CD14-positive monocyte (primary cell): ENCODE measurements around the gene KMT2C. TPM values are rescaled to one million over a fixed set of nuclear protein-coding genes. Genes with fewer than 3 reads are reported as not detected.
A peak's percentile ranks its signal among the peaks of the same experiment; 100 is the strongest.

Source experiments
- DNase-seq, 3 donors: peaks; one replicate each; pipeline ENCODE4 v3.0.0-alpha.2; 2011 to 2022
- H2AFZ ChIP-seq: 2 replicates; pipeline ENCODE4 v1.6.0; 2012; ENCODE audit warnings: mild to moderate bottlenecking, low read depth, low read length, inconsistent platforms; ENCODE audit not compliant: insufficient read depth, poor library complexity, severe bottlenecking
- H3K27ac ChIP-seq, 2 donors: 1 replicate in 1 of 2; 2 replicates in 1 of 2; pipeline ENCODE4 v1.5.1; 2012 to 2013; ENCODE audit warnings: low read length in 2 of 2, control low read depth in 1 of 2, inconsistent platforms in 1 of 2, low read depth in 1 of 2, mild to moderate bottlenecking in 1 of 2
- H3K27me3 ChIP-seq, 2 donors: one replicate each; pipeline versions ENCODE4 v1.6.0 to v1.6.1; 2011 to 2013; ENCODE audit warnings: low read length in 2 of 2; ENCODE audit not compliant: control insufficient read depth in 2 of 2, insufficient read depth in 2 of 2
- H3K36me3 ChIP-seq, 2 donors: replicated peaks in 1 of 2; 1 replicate in 1 of 2; 2 replicates in 1 of 2; pipeline versions ENCODE4 v1.5.1 to v1.6.1; 2012 to 2013; ENCODE audit warnings: low read length in 2 of 2, control low read depth in 1 of 2, inconsistent platforms in 1 of 2, mild to moderate bottlenecking in 1 of 2; ENCODE audit not compliant: insufficient read depth in 2 of 2, control insufficient read depth in 1 of 2
- H3K4me1 ChIP-seq, 2 donors: 1 replicate in 1 of 2; 2 replicates in 1 of 2; pipeline versions ENCODE4 v1.5.1 to v1.6.1; 2012 to 2013; ENCODE audit warnings: low read length in 2 of 2, control low read depth in 1 of 2, inconsistent platforms in 1 of 2, mild to moderate bottlenecking in 1 of 2, moderate library complexity in 1 of 2; ENCODE audit not compliant: insufficient read depth in 2 of 2, control insufficient read depth in 1 of 2
- H3K4me2 ChIP-seq: replicated peaks from 2 replicates; pipeline ENCODE3; 2012; ENCODE audit warnings: low read length, moderate library complexity, mild to moderate bottlenecking; ENCODE audit not compliant: poor library complexity, severe bottlenecking; ENCODE audit errors: extremely low read depth
- H3K4me3 ChIP-seq, 3 experiments: fragments of 200-600 bp in 1 of 3; sonication (generic) in 1 of 3; replicated peaks in 1 of 3; 1 replicate in 2 of 3; 2 replicates in 1 of 3; pipeline ENCODE4 v1.5.1; 2011 to 2013; ENCODE audit warnings: low read length in 3 of 3, mild to moderate bottlenecking in 3 of 3, control low read depth in 2 of 3, low read depth in 2 of 3, inconsistent platforms in 1 of 3, moderate library complexity in 1 of 3
- H3K79me2 ChIP-seq: 2 replicates; pipeline ENCODE4 v1.6.0; 2012; ENCODE audit warnings: mild to moderate bottlenecking, control low read depth, inconsistent platforms, low read length, moderate library complexity; ENCODE audit not compliant: insufficient read depth
- H3K9ac ChIP-seq: 2 replicates; pipeline ENCODE4 v1.6.0; 2017; ENCODE audit warnings: low read length, mild to moderate bottlenecking; ENCODE audit not compliant: insufficient read depth, poor library complexity, severe bottlenecking
- H3K9me3 ChIP-seq, 2 donors: replicated peaks in 1 of 2; 1 replicate in 1 of 2; 2 replicates in 1 of 2; pipeline versions ENCODE4 v1.5.1 to v1.6.1; 2012 to 2013; ENCODE audit warnings: low read length in 2 of 2, control low read depth in 1 of 2; ENCODE audit not compliant: control insufficient read depth in 1 of 2, insufficient read depth in 1 of 2
- H4K20me1 ChIP-seq: 2 replicates; pipeline ENCODE4 v1.6.0; 2012; ENCODE audit warnings: mild to moderate bottlenecking, low read length, control low read depth, moderate library complexity; ENCODE audit not compliant: insufficient read depth
- H3K27ac Mint-ChIP-seq, 7 donors: one replicate each; pipeline ENCODE4 v1.8.0; 2020; ENCODE audit warnings: mild to moderate bottlenecking in 7 of 7, mixed read lengths in 7 of 7, moderate library complexity in 6 of 7, inconsistent platforms in 2 of 7
- H3K27me3 Mint-ChIP-seq, 3 donors: one replicate each; pipeline ENCODE4 v1.8.0; 2021 to 2022; ENCODE audit warnings: low read depth in 3 of 3, mild to moderate bottlenecking in 3 of 3, mixed read lengths in 3 of 3, moderate library complexity in 3 of 3, inconsistent platforms in 1 of 3
- H3K36me3 Mint-ChIP-seq, 2 donors: one replicate each; pipeline ENCODE4 v1.8.0; 2020; ENCODE audit warnings: mixed read lengths in 2 of 2, inconsistent platforms in 1 of 2, mild to moderate bottlenecking in 1 of 2
- H3K4me1 Mint-ChIP-seq: one replicate; pipeline ENCODE4 v1.8.0; 2020; ENCODE audit warnings: mild to moderate bottlenecking, mixed read lengths
- H3K4me3 Mint-ChIP-seq, 2 donors: one replicate each; pipeline ENCODE4 v1.8.0; 2020; ENCODE audit warnings: mild to moderate bottlenecking in 2 of 2, mixed read lengths in 2 of 2, moderate library complexity in 1 of 2
- H3K9me3 Mint-ChIP-seq, 7 donors: one replicate each; pipeline ENCODE4 v1.8.0; 2020 to 2022; ENCODE audit warnings: mixed read lengths in 7 of 7, mild to moderate bottlenecking in 6 of 7, moderate library complexity in 6 of 7, inconsistent platforms in 2 of 7
- CTCF ChIP-seq: fragments of 200-600 bp; IDR thresholded peaks from one replicate; pipeline ENCODE4 v1.8.0; 2022; ENCODE audit warnings: antibody characterized with exemption, mild to moderate bottlenecking
- WGBS: methylation state at CpG from one replicate; pipeline ENCODE4 v1.1.5; 2013; ENCODE audit warnings: missing lambda C conversion rate; ENCODE audit not compliant: insufficient coverage; 5-methylcytosine and 5-hydroxymethylcytosine counted together
- intact Hi-C, 2 donors: fragments of 100-400 bp; cut with micrococcal nuclease; formaldehyde crosslinking; loops; one replicate each; pipeline versions ENCODE4 v1.15.0 to v1.15.1; 2023
- polyA plus RNA-seq, 3 donors: library from polyadenylated mRNA; depleted of rRNA in 1 of 3; unstranded in 2 of 3; stranded (reverse) in 1 of 3; fragments of 300-500 nt in 2 of 3; fragments of >200 nt in 1 of 3; fragmentation: Illumina TruSeq in 2 of 3; gene quantifications; 1 replicate in 2 of 3; 2 replicates in 1 of 3; pipeline ENCODE4 v1.2.3, GENCODE V29; 2012 to 2021

KMT2C gene
- polyA plus RNA-seq, 3 donors = 4.5 to 26.1 (median 7.3) TPM

GRCh38 chr7:152351168-152351567 lies 84.6 kb downstream of the KMT2C start:
- peaks cover 97% of the 10 kb centered on the region for H3K79me2 ChIP-seq
- H3K36me3 ChIP-seq = peaks cover 45 to 96% of the 10 kb centered on the region in 2 donors
- no peaks in the 10 kb centered on the region for H3K9me3 ChIP-seq
- DNase-seq = no peak
- H3K27ac ChIP-seq = no peak overlapping the region
- intact Hi-C loops = no loop called here
- Mint-ChIP-seq H3K27me3 (no peaks in the 10 kb centered on the region), H3K36me3 (peaks cover 64 to 85% of the 10 kb centered on the region in 2 donors), H3K4me1 (no peaks in the 10 kb centered on the region), H3K4me3 (no peak overlapping the region), H3K9me3 (peaks cover 2 to 9% (median 4%) of the 10 kb centered on the region in 7 donors), H3K27ac (peak overlapping the region in 1 of 7 donors; percentile 32)
- WGBS = no CpG with 5 or more reads among the region's 3 CpGs
- H4K20me1 ChIP-seq = peaks cover 100% of the 10 kb centered on the region
- H3K27me3 ChIP-seq = no peaks in the 10 kb centered on the region
- no peak overlapping the region for H3K4me3 ChIP-seq
- H2AFZ ChIP-seq = no peak overlapping the region
- no peak for TF ChIP-seq CTCF
- no peak overlapping the region for H3K4me2 ChIP-seq
- H3K4me1 ChIP-seq = no peaks in the 10 kb centered on the region
- H3K9ac ChIP-seq = no peak overlapping the region

DNA sequence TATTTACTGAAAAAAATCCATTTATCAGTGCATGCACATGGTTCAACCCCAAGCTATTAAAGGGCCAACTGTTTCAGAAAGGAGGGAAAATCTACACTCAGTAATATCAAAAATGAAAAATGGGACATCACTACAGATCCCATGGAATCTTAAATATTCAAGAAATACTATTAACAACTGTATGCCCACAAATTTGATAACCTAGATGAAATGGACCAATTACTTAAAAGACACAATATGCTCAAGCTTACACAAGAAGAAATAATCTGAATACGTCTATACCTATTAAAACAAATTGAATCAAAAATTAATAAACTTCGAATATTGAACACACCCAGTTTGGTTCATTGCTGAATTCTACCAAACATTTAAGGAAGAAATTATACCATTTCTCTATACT lies 87.9 kb downstream of the KMT2C start:
- peaks cover 24 to 75% of the 10 kb centered on the region in 2 donors for H3K36me3 ChIP-seq
- H3K9me3 ChIP-seq = no peaks in the 10 kb centered on the region
- peaks cover 0 to 2% (median 0%) of the 10 kb centered on the region in 3 donors for H3K27me3 Mint-ChIP-seq
- H3K4me1 Mint-ChIP-seq = peaks cover 15% of the 10 kb centered on the region
- peaks cover 100% of the 10 kb centered on the region for H4K20me1 ChIP-seq
- H2AFZ ChIP-seq = no peak overlapping the region
- no peak overlapping the region for H3K4me3 Mint-ChIP-seq
- no CpG with 5 or more reads among the region's 2 CpGs for WGBS
- peaks cover 40 to 65% of the 10 kb centered on the region in 2 donors for H3K36me3 Mint-ChIP-seq
- TF ChIP-seq CTCF = no peak
- no peak overlapping the region for H3K9ac ChIP-seq
- DNase-seq = no peak
- peaks cover 97% of the 10 kb centered on the region for H3K79me2 ChIP-seq
- no peak overlapping the region for H3K27ac ChIP-seq
- no peak overlapping the region for H3K4me2 ChIP-seq
- H3K27ac Mint-ChIP-seq = peak overlapping the region in 1 of 7 donors; percentile 20
- H3K4me3 ChIP-seq = no peak overlapping the region
- H3K27me3 ChIP-seq = no peaks in the 10 kb centered on the region
- H3K9me3 Mint-ChIP-seq = peaks cover 0 to 13% (median 4%) of the 10 kb centered on the region in 7 donors
- H3K4me1 ChIP-seq = peaks cover 9 to 17% of the 10 kb centered on the region in 2 donors
- intact Hi-C loops = no loop called here
